ENCODE results near the gene EFNA5. TPM values are rescaled to one million over a fixed set of nuclear protein-coding genes. Genes with fewer than 3 reads are reported as not detected.

EFNA5 gene
- total RNA-seq, 2 experiments from 2014 or later: not detected

- Histone ChIP-seq H3K36me3 (ENCODE audit: insufficient read depth, low read length) (no peaks in the 10 kb centered on the region), H3K27ac (ENCODE audit: low read depth in 1 of 2, low read length in 2 of 2) (no peak overlapping the region), H3K4me1 (ENCODE audit: insufficient read depth, low read length) (no peaks in the 10 kb centered on the region), H3K27me3 (ENCODE audit: control insufficient read depth in 1 of 2, insufficient read depth in 2 of 2, low read length in 2 of 2) (no peaks in the 10 kb centered on the region), H3K4me3 (ENCODE audit: low read length) (no peak overlapping the region), H3K9me3 (ENCODE audit: control insufficient read depth in 1 of 2, insufficient read depth in 1 of 2, low read length in 2 of 2) (no peaks in the 10 kb centered on the region)
- no peak overlapping the region for H3K4me3 Mint-ChIP-seq
- CTCF ChIA-PET: no interaction called here
- H3K9me3 Mint-ChIP-seq: no peaks in the 10 kb centered on the region
- POLR2A ChIA-PET: no interaction called here
- ATAC-seq (ENCODE audit: poor library complexity): no peak
- TF ChIP-seq CTCF (IDR thresholded peaks at IDR 0.05): no peak
- no peaks in the 10 kb centered on the region for H3K4me1 Mint-ChIP-seq (ENCODE audit: low read depth)
- DNase-seq: no peak
- H3K27me3 Mint-ChIP-seq: no peaks in the 10 kb centered on the region
- no peak overlapping the region for H3K27ac Mint-ChIP-seq
- no peaks in the 10 kb centered on the region for H3K36me3 Mint-ChIP-seq (ENCODE audit: low read depth)
- intact Hi-C loops (cut with DNase I, micrococcal nuclease): no loop called here
Measured at GRCh38 chr5:107398703-107399102, 272.0 kb downstream of the EFNA5 start.

- H3K27ac Mint-ChIP-seq: no peak overlapping the region
- H3K27me3 Mint-ChIP-seq: no peaks in the 10 kb centered on the region
- H3K4me1 Mint-ChIP-seq (ENCODE audit: low read depth): no peaks in the 10 kb centered on the region
- Histone ChIP-seq H3K36me3 (ENCODE audit: insufficient read depth, low read length) (no peaks in the 10 kb centered on the region), H3K27me3 (ENCODE audit: control insufficient read depth in 1 of 2, insufficient read depth in 2 of 2, low read length in 2 of 2) (no peaks in the 10 kb centered on the region), H3K9me3 (ENCODE audit: control insufficient read depth in 1 of 2, insufficient read depth in 1 of 2, low read length in 2 of 2) (no peaks in the 10 kb centered on the region), H3K4me3 (ENCODE audit: low read length) (no peak overlapping the region), H3K4me1 (ENCODE audit: insufficient read depth, low read length) (no peaks in the 10 kb centered on the region), H3K27ac (ENCODE audit: low read depth in 1 of 2, low read length in 2 of 2) (no peak overlapping the region)
- no peak for ATAC-seq (ENCODE audit: poor library complexity)
- no peak for TF ChIP-seq CTCF (IDR thresholded peaks at IDR 0.05)
- no peak for DNase-seq
- ChIA-PET POLR2A (no interaction called here), CTCF (interaction anchor here (0.6 kb wide), 1 partner anchor 12 kb away, joined by 3 read pairs; no protein-coding TSS in a partner anchor)
- H3K36me3 Mint-ChIP-seq (ENCODE audit: low read depth): no peaks in the 10 kb centered on the region
- intact Hi-C loops (cut with DNase I, micrococcal nuclease): no loop called here
- H3K9me3 Mint-ChIP-seq: no peaks in the 10 kb centered on the region
- H3K4me3 Mint-ChIP-seq: no peak overlapping the region
Measured at GRCh38 chr5:107396351-107396690, 274.4 kb downstream of the EFNA5 start.

- CTCF ChIA-PET: interaction anchor here (0.6 kb wide), 1 partner anchor 11 kb away, joined by 3 read pairs; no protein-coding TSS in a partner anchor
- H3K27me3 Mint-ChIP-seq: no peaks in the 10 kb centered on the region
- intact Hi-C loops (cut with DNase I, micrococcal nuclease): no loop called here
Measured at GRCh38 chr5:107395632-107396350, 274.9 kb downstream of the EFNA5 start.

More at GRCh38 chr5:107395632-107396350, 274.9 kb downstream of the EFNA5 start:
- H3K4me3 ChIP-seq (ENCODE audit: low read length): no peak overlapping the region
- no peaks in the 10 kb centered on the region for H3K9me3 ChIP-seq (ENCODE audit: control insufficient read depth in 1 of 2, insufficient read depth in 1 of 2, low read length in 2 of 2)
- H3K27ac ChIP-seq (ENCODE audit: low read depth in 1 of 2, low read length in 2 of 2): no peak overlapping the region
- H3K36me3 ChIP-seq (ENCODE audit: insufficient read depth, low read length): no peaks in the 10 kb centered on the region
- H3K4me1 ChIP-seq (ENCODE audit: insufficient read depth, low read length): no peaks in the 10 kb centered on the region
- Mint-ChIP-seq H3K9me3 (no peaks in the 10 kb centered on the region), H3K36me3 (ENCODE audit: low read depth) (no peaks in the 10 kb centered on the region), H3K4me3 (no peak overlapping the region), H3K4me1 (ENCODE audit: low read depth) (no peaks in the 10 kb centered on the region), H3K27ac (no peak overlapping the region)
- no peaks in the 10 kb centered on the region for H3K27me3 ChIP-seq (ENCODE audit: control insufficient read depth in 1 of 2, insufficient read depth in 2 of 2, low read length in 2 of 2)
- ATAC-seq (ENCODE audit: poor library complexity) (no peak), DNase-seq (no peak)
- POLR2A ChIA-PET: no interaction called here
- no peak for TF ChIP-seq CTCF (IDR thresholded peaks at IDR 0.05)

Data from CD4-positive, alpha-beta T cell (primary cell).